ENCODE measurements around the gene PCSK9.

PCSK9 gene

DNA sequence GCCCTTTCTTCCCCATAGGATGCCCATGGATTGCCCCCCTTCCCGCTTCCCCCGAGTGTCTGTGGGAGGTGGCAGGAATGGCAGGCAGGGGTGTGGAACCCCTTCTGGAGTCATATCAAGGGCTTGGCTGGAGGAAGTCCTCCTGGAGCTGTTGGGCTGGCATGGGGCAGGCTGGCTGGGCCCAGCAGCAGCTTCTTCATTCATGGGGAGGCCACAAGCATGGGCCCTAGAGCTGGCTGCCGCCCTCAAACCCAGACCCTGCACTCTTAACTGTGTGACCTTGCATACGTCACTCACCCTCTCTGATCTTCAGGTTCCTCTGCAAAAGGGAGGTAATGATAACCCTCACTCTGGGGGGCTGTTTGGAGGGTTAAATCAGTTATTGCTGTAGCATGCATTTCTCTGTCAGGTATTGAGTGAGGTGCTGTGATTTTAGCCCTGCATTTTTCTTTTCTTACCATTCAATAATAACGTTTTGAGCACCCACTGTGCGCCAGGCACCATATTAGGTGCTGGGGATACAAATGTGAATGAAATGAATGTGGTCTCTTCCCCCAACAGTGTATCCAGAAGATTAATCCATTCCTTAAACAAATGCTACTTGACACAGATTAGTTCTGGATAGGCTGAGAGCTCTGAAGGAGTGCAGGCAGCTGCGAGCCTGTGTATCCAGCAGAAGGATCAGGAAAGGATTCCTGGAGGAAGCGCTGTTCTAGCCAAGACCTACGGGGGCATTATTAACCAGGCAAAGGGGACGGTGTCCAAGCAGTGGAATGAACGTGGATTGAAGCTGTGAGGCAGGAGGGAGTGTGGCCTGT lies 9.3 kb downstream of the PCSK9 start:
- DNase-seq (ENCODE audit: extremely low spot score): no peak
- TF ChIP-seq CTCF (IDR thresholded peaks at IDR 0.05; ENCODE audit: control extremely low read depth, extremely low read depth, low read depth, missing control alignments): no peak
- CTCF ChIA-PET: interaction anchor here (1.2 to 2.2 kb wide), 2 partner anchors 12 to 26 kb away, joined by 3 to 5 read pairs; no protein-coding TSS in a partner anchor
- POLR2A ChIA-PET: no interaction called here

DNA sequence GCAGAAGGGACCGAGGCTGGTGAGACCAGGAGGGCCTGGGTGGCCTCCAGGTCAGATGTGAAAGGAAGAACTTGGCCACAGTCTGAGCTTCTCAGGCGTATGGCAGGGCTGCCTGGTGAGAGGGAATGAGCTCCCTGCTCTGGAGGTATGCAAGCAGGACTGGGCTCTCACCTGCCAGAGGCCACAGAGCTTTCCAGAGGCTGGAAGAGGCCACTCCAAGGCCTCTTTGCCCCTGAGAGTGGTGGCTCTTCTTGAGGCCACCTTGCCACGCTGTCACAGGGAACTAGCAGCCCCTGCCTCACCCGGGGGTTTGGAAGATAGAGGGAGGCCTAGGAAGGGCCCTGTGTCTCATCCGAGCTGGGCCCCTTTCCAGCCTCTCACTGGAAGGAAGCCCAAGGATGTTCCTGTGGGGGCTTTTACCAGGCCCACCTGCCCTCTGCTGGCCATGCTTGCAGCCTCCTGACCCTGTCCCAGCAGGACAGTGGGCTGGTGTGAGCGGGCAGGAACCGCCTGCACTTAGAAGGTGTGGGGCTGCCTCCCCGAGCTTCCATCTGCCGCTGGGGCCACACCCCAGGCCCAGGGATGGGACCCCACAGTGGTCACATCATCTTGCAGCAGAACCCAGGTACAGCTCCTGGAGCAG lies 10.0 kb downstream of the PCSK9 start:
- ChIA-PET POLR2A (no interaction called here), CTCF (interaction anchor here (1.2 to 2.2 kb wide), 3 partner anchors 11 to 27 kb away, joined by 3 to 5 read pairs (median 3); no protein-coding TSS in a partner anchor)
- DNase-seq (ENCODE audit: extremely low spot score): no peak
- TF ChIP-seq CTCF (IDR thresholded peaks at IDR 0.05; ENCODE audit: control extremely low read depth, extremely low read depth, low read depth, missing control alignments): no peak

DNA sequence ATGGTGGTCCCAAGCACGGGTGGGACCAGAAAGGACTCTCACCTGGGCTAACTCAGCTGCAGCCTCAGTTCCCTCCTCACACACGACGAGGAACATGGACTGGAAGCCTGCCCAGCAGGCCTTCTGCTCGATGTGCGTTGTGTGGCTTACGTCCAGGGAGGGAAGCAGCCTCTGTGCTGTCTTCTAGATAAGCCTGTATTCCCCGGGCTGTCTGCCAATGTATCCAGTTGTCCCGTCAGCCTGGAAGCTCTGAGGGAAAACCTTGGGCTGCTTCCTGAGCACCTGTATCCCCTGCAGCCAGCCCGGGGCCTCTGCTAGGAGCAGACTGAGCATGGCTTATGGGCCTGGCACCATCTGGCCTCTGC lies 10.5 kb downstream of the PCSK9 start:
- DNase-seq (ENCODE audit: extremely low spot score): no peak
- CTCF ChIA-PET: interaction anchor here (1.2 to 2.2 kb wide), 3 partner anchors 10 to 28 kb away, joined by 3 to 5 read pairs (median 3); no protein-coding TSS in a partner anchor
- POLR2A ChIA-PET: no interaction called here
- TF ChIP-seq CTCF (IDR thresholded peaks at IDR 0.05; ENCODE audit: control extremely low read depth, extremely low read depth, low read depth, missing control alignments): no peak

- DNase-seq (ENCODE audit: extremely low spot score): no peak
- TF ChIP-seq CTCF (IDR thresholded peaks at IDR 0.05; ENCODE audit: control extremely low read depth, extremely low read depth, low read depth, missing control alignments): no peak
- POLR2A ChIA-PET: no interaction called here
- CTCF ChIA-PET: interaction anchor here (1.2 to 2.2 kb wide), 3 partner anchors 10 to 28 kb away, joined by 3 to 5 read pairs (median 3); no protein-coding TSS in a partner anchor
Observed at GRCh38 chr1:55050283-55050682, 10.9 kb downstream of the PCSK9 start.

DNA sequence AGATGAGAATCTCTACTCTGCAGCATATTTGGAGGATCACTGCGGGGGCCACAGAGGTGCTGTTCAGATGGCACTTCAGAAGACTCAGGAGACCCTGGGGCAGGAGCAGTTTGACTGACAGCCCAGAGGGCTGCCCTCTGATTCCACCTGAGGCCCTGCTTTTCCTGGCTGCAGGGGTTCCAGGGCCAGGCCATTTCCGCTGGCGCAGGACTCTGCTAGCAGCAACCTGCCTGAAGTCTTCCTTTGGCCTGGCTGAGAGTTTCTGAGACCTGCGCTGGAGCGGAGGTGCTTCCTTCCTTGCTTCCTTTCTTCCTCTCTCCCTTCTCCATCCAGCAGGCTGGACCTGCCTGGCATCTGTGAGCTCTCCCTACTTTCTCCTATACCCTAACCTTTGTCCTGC lies 11.8 kb downstream of the PCSK9 start:
- no peak for DNase-seq (ENCODE audit: extremely low spot score)
- TF ChIP-seq CTCF (IDR thresholded peaks at IDR 0.05; ENCODE audit: control extremely low read depth, extremely low read depth, low read depth, missing control alignments): no peak
- POLR2A ChIA-PET: no interaction called here
- CTCF ChIA-PET: interaction anchor here (0.9 kb wide), 1 partner anchor 29 kb away, joined by 3 read pairs; no protein-coding TSS in a partner anchor

DNA sequence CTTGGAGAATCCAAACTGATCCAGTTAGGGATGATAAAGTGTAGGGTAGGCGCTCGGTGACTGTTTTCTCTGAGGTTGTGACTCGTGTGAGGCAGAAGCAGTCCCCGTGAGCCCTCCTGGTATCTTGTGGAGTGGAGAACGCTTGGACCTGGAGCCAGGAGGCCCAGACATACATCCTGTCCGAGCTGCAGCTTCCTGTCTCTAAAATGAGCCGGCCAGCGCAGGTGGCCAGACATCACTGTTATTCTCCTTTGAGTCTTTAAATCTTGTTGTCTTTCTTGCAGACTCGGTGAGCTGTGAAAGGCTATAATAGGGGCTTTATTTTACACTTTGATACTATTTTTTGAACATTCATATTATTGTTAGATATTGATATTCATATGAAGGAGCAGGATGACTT lies 12.3 kb downstream of the PCSK9 start:
- no peak for TF ChIP-seq CTCF (IDR thresholded peaks at IDR 0.05; ENCODE audit: control extremely low read depth, extremely low read depth, low read depth, missing control alignments)
- POLR2A ChIA-PET: no interaction called here
- DNase-seq (ENCODE audit: extremely low spot score): no peak
- CTCF ChIA-PET: interaction anchor here (0.9 kb wide), 1 partner anchor 29 kb away, joined by 3 read pairs; no protein-coding TSS in a partner anchor

All from GM10248 (cell line).